Endodermal cell (in vitro differentiated cells): Measurements from ENCODE around the gene ZNF552. TPM values are rescaled to one million over a fixed set of nuclear protein-coding genes. Genes with fewer than 3 reads are reported as not detected.
"Not testable (repeated sequence)": the region's sequence is repeated elsewhere in the genome, so short reads cannot be mapped to it uniquely, and the experiment has no call there.

Experiments used
- DNase-seq: peaks from one replicate; pipeline ENCODE4 v3.0.0-alpha.2; 2017
- H3K27ac ChIP-seq: 2 replicates; pipeline ENCODE4 v1.5.1; 2013; ENCODE audit warnings: mild to moderate bottlenecking, low read depth, low read length, moderate library complexity
- H3K27me3 ChIP-seq: 2 replicates; pipeline ENCODE4 v1.6.1; 2013; ENCODE audit warnings: mild to moderate bottlenecking, low read length, moderate library complexity; ENCODE audit not compliant: insufficient read depth, control insufficient read depth, poor library complexity, severe bottlenecking
- H3K36me3 ChIP-seq: 2 replicates; pipeline ENCODE4 v1.7.0; 2013; ENCODE audit warnings: mild to moderate bottlenecking, low read length, moderate library complexity; ENCODE audit not compliant: control insufficient read depth, insufficient read depth
- H3K4me1 ChIP-seq: one replicate; pipeline ENCODE4 v1.7.0; 2013; ENCODE audit warnings: low read length; ENCODE audit not compliant: control insufficient read depth, insufficient read depth
- H3K4me3 ChIP-seq: 2 replicates; pipeline ENCODE4 v1.5.1; 2013; ENCODE audit warnings: mild to moderate bottlenecking, low read length, moderate library complexity
- H3K9ac ChIP-seq: 2 replicates; pipeline ENCODE4 v1.6.1; 2013; ENCODE audit warnings: mild to moderate bottlenecking, low read length, moderate library complexity; ENCODE audit not compliant: poor library complexity, severe bottlenecking; ENCODE audit errors: extremely low read depth
- H3K9me3 ChIP-seq: 2 replicates; pipeline ENCODE4 v1.6.1; 2013; ENCODE audit warnings: mild to moderate bottlenecking, low read length, moderate library complexity; ENCODE audit not compliant: control insufficient read depth
- H3K27ac Mint-ChIP-seq: 2 replicates; pipeline ENCODE4 v1.8.0; 2020; ENCODE audit warnings: mixed read lengths
- H3K27me3 Mint-ChIP-seq: 2 replicates; pipeline ENCODE4 v1.8.0; 2021; ENCODE audit warnings: mild to moderate bottlenecking, mixed read lengths; ENCODE audit not compliant: insufficient read depth
- H3K36me3 Mint-ChIP-seq: 2 replicates; pipeline ENCODE4 v1.8.0; 2020; ENCODE audit warnings: low read depth, mixed read lengths
- H3K4me1 Mint-ChIP-seq: 2 replicates; pipeline ENCODE4 v1.8.0; 2020; ENCODE audit warnings: mixed read lengths
- H3K4me3 Mint-ChIP-seq: 2 replicates; pipeline ENCODE4 v1.8.0; 2020; ENCODE audit warnings: mild to moderate bottlenecking, moderate library complexity, mixed read lengths
- H3K9me3 Mint-ChIP-seq: 2 replicates; pipeline ENCODE4 v1.8.0; 2020; ENCODE audit warnings: mild to moderate bottlenecking, mixed read lengths
- WGBS, 2 experiments: methylation state at CpG; one replicate each; pipeline versions ENCODE4 v1.1.5 to v1.1.7; 2013; ENCODE audit warnings: missing lambda C conversion rate in 2 of 2, mixed read lengths in 1 of 2; ENCODE audit not compliant: insufficient coverage in 1 of 2, insufficient read length in 1 of 2; 5-methylcytosine and 5-hydroxymethylcytosine counted together
- long read RNA-seq, 4 experiments: library from polyadenylated mRNA in 2 of 4; library from RNA in 1 of 4; library from capped mRNA in 1 of 4; stranded (forward) in 3 of 4; unstranded in 1 of 4; transcript quantifications; one replicate each; pipeline ENCODE4 v2.0.0, GENCODE V29; 2020 to 2021; ENCODE audit warnings: inconsistent platforms in 1 of 4
- polyA plus RNA-seq, 2 experiments: library from polyadenylated mRNA; stranded (reverse); fragments of 50-300 nt; gene quantifications; one replicate each; pipeline ENCODE4 v1.2.3, GENCODE V29; 2013
- total RNA-seq, 2 donors: library from RNA; stranded (reverse); fragmentation: NEBNext Ultra II Directional in 1 of 2; extraction: Animal tissue kit (Norgen Biotek cat#: 25700) in 1 of 2; gene quantifications; 2 replicates in 1 of 2; 3 replicates in 1 of 2; pipeline ENCODE4 v1.2.1, GENCODE V29; 2021
- TF ChIP-seq, protein P1 (sequence below): fragments of 200-600 bp; sonication (generic); conservative IDR thresholded peaks from 2 replicates; pipeline ENCODE4 v1.5.0; 2021; ENCODE audit warnings: antibody characterized with exemption, mild to moderate bottlenecking

Gene ZNF552
- total RNA-seq = 10 to 100 TPM; 17.4 to 18.8 TPM
- polyA plus RNA-seq (2013, experiment 1 of 2) = 4.9 TPM
- 6.5 TPM for polyA plus RNA-seq (2013, experiment 2 of 2)
- long read RNA-seq, experiment 1 = 0 reads
- long read RNA-seq, experiment 2, partial matches to known transcripts = 0 of 4 reads
- long read RNA-seq, experiment 2, other reads (novel, unspliced or antisense) = 2 of 4 reads
- long read RNA-seq, experiment 3, transcript ZNF552-201 (3 exons, 2,352 nt) = major isoform, 19 of 21 reads
- long read RNA-seq, experiment 3, partial matches to known transcripts = 0 of 21 reads
- long read RNA-seq, experiment 3, other reads (novel, unspliced or antisense) = 1 of 21 reads
- long read RNA-seq, experiment 4, transcript ZNF552-201 (3 exons, 2,352 nt) = major isoform, 12 of 20 reads
- long read RNA-seq, experiment 4, partial matches to known transcripts = 0 of 20 reads
- long read RNA-seq, experiment 4, other reads (novel, unspliced or antisense) = 8 of 20 reads

DNA sequence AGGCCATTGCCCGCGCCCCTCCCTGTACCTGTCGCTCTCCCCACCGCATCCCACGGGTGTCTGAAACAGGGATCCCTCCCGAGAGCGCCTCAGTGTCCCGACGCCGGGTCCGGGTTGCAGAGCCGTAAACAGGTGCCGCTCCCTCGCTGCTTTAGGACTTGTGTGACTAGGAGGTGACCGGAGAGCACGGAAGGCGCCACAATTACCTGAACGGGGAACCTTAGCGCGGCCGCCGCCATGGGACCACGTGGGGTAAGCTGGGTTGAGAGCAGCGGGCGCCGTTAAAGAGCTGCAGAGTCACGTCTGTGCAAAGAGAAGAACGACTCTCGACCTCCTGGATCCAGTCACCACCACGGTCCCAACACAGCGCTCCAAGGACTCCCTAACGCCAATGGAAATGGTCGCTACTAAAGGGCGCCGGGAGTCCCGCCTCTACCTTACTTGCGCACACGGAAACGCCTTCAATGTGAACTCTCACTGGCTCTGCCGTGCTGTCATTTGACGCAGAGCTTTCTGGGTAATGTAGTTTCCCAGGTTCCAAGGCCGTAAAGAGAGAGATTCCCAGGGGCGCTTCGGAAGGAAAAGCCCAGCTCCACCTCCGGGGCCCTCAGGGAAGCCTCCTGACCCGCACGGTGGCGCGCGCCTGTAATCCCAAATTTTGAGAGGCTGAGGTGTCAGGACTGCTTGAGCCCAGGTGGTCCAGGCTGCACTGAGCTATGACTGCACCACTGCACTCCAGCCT is at the start of gene ZNF552:
Gene ZNF552, minus strand, starts transcription at position 409 of the 742 bp plus-strand sequence. Its CDS starts 170 bp downstream, at position 239.
- H3K27me3 Mint-ChIP-seq = no peaks in the 10 kb centered on the region
- H3K27ac ChIP-seq = no peak within 1 kb of the TSS
- 2 to 4% methylated on average over 40 to 50 of the region's 50 CpGs for WGBS, 2 experiments

DNA sequence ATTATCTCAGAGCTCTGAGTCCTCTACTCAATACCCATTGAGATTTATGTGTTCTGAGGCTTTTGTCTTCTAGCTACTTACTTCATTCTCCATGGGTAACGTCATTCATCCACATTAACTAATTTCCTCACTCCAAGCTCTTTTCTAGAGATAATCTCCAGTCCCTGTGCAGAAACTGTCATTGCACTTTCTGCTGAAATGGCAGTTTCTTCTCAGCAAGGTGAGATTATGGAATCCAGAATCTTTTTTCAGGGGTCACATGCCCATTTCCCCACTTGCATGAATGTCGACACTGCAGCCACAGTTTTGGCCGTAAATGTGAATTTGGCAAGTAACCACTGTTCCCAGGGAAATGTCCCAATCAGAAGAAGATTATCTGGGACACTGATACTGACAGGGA is 47.6 kb upstream of the ZNF552 start:
- H3K9me3 ChIP-seq, H3K9ac ChIP-seq, H3K27ac Mint-ChIP-seq, H3K27me3 ChIP-seq, H3K4me3 Mint-ChIP-seq, H3K27me3 Mint-ChIP-seq, H3K4me3 ChIP-seq, H3K4me1 Mint-ChIP-seq, DNase-seq, H3K27ac ChIP-seq, H3K4me1 ChIP-seq: not testable (repeated sequence)
- 90 to 100% methylated on average over 2 to 3 of the region's 3 CpGs for WGBS, 2 experiments
- H3K36me3 ChIP-seq = peaks cover 88% of the 10 kb centered on the region
- Mint-ChIP-seq H3K9me3 (peaks cover 31% of the 10 kb centered on the region), H3K36me3 (peaks cover 91% of the 10 kb centered on the region)

More for the DNA sequence above, at the start of gene ZNF552:
- Histone ChIP-seq H3K27me3 (no peaks in the 10 kb centered on the region), H3K4me1 (peaks cover 14% of the 10 kb centered on the region), H3K4me3 (peak within 1 kb of the TSS; percentile 96), H3K9ac (peak within 1 kb of the TSS; percentile 88), H3K9me3 (no peaks in the 10 kb centered on the region), H3K36me3 (peaks cover 22% of the 10 kb centered on the region)
- Mint-ChIP-seq H3K36me3 (peaks cover 27% of the 10 kb centered on the region), H3K4me3 (peak within 1 kb of the TSS; percentile 95), H3K9me3 (no peaks in the 10 kb centered on the region), H3K27ac (peak within 1 kb of the TSS; percentile 95), H3K4me1 (peaks cover 42% of the 10 kb centered on the region)
- peak; percentile 94 for DNase-seq
- TF ChIP-seq, protein P1, sequence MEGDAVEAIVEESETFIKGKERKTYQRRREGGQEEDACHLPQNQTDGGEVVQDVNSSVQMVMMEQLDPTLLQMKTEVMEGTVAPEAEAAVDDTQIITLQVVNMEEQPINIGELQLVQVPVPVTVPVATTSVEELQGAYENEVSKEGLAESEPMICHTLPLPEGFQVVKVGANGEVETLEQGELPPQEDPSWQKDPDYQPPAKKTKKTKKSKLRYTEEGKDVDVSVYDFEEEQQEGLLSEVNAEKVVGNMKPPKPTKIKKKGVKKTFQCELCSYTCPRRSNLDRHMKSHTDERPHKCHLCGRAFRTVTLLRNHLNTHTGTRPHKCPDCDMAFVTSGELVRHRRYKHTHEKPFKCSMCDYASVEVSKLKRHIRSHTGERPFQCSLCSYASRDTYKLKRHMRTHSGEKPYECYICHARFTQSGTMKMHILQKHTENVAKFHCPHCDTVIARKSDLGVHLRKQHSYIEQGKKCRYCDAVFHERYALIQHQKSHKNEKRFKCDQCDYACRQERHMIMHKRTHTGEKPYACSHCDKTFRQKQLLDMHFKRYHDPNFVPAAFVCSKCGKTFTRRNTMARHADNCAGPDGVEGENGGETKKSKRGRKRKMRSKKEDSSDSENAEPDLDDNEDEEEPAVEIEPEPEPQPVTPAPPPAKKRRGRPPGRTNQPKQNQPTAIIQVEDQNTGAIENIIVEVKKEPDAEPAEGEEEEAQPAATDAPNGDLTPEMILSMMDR = peak; percentile 40

DNA sequence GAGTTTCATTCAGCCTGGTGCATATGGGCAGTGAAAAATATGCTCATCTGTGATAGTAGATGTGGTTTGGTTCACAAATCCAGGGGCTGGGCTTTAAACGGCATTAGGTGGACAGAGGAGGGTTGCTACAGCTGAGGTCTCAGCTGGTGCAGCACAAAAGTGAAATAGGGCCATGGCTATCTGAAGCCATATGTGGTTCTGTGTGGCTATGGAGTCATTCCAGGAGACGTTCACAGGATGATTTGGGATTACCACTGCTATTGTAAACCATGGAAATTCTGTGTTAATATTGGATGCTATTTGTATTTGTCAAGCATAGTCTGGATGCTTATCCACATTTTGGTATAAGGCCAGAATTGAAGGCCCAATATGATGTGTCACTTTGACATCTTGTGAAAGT is 39.4 kb upstream of the ZNF552 start:
- H3K9ac ChIP-seq, H3K27me3 ChIP-seq, H3K27ac Mint-ChIP-seq, H3K4me1 ChIP-seq, H3K9me3 ChIP-seq, H3K4me3 Mint-ChIP-seq, H3K27ac ChIP-seq, H3K27me3 Mint-ChIP-seq, H3K4me3 ChIP-seq, DNase-seq: not testable (repeated sequence)
- WGBS, 2 experiments = 100% methylated on average over 2 of the region's 2 CpGs; no CpG with 5 or more reads in 1 of the 2 experiments
- Mint-ChIP-seq H3K4me1 (peaks cover 21% of the 10 kb centered on the region), H3K36me3 (peaks cover 62% of the 10 kb centered on the region), H3K9me3 (peaks cover 15% of the 10 kb centered on the region)
- peaks cover 46% of the 10 kb centered on the region for H3K36me3 ChIP-seq

DNA sequence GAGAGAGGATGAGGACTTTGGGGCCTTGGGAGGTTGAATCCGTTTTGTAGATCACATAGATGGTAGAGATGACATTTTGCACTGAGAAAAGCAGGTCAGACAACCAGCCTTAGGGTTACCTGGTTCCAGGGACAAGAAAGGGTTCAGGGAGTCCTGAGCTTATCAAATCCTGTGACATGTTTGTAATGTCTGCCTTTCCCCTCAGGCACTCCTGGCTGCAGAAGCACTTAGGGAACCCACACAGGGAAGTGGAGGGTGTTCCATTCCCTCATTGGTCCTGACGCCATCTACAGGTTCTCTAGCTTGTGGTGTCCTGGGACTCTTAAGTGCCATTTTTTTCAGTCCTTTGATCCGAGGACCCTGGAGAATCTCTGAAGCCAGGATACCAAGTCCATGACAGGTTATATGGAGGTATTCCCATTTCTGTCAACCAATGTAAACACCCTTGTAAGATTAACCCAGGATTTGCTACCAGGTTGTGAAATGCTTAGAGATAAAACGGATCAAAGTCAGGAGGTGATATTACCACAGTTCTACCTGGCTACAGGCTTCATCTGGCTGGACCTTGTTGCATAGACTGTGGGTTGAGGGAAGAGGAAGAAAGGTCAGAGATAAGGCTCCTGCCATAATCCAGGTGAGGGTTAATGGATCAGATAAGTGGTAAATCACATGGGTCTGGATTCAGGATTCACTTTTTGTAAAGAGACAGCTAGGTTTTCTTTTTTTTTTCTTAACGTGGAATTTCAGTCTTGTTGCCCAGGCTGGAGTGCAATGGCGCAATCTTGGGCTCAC is 37.3 kb upstream of the ZNF552 start:
- Mint-ChIP-seq H3K27ac (peak overlapping the region; percentile 9), H3K4me1 (peaks cover 21% of the 10 kb centered on the region), H3K36me3 (peaks cover 49% of the 10 kb centered on the region), H3K4me3 (peak overlapping the region; percentile 77)
- Histone ChIP-seq H3K36me3 (peaks cover 37% of the 10 kb centered on the region), H3K4me3 (peak overlapping the region; percentile 97)
- H3K9me3 ChIP-seq, H3K27ac ChIP-seq, H3K9me3 Mint-ChIP-seq, H3K27me3 Mint-ChIP-seq, DNase-seq, H3K9ac ChIP-seq, H3K27me3 ChIP-seq, H3K4me1 ChIP-seq: not testable (repeated sequence)
- WGBS, 2 experiments = 91 to 94% methylated on average over 3 of the region's 6 CpGs
